A673 (cell line): Measurements from ENCODE around the gene MSRB2. TPM values are rescaled to one million over a fixed set of nuclear protein-coding genes. Genes with fewer than 3 reads are reported as not detected.
A peak's percentile ranks its signal among the peaks of the same experiment; 100 is the strongest.

Experiments used
- BruUV-seq: library from RNA; stranded (reverse); fragments of 400-500 nt; replicated peaks from 2 replicates; lab custom pipeline; 2021; lab: Mats Ljungman, UMichigan
- CTCF ChIA-PET: fragments of 300-600 bp; sonication (Branson Sonifier 250); formaldehyde crosslinking; loops from one replicate; lab custom pipeline; 2022; ENCODE audit warnings: antibody characterized with exemption; lab: Charles Lee
- POLR2A ChIA-PET: fragments of 300-600 bp; sonication (Branson Sonifier 250); formaldehyde crosslinking; loops from one replicate; lab custom pipeline; 2022; ENCODE audit warnings: antibody characterized with exemption; ENCODE audit not compliant: low non-redundant PET; lab: Charles Lee
- DNase-seq: peaks from one replicate; pipeline ENCODE4 v3.0.0-alpha.2; 2015; ENCODE audit warnings: low spot score
- H3K27ac ChIP-seq: fragments of 200-600 bp; sonication (generic); 2 replicates; pipeline ENCODE4 v1.5.1; 2016; ENCODE audit warnings: mixed run types, low read depth, mild to moderate bottlenecking, mixed read lengths, antibody characterized with exemption, low read length; ENCODE audit not compliant: poor library complexity, severe bottlenecking
- H3K27me3 ChIP-seq: fragments of 200-600 bp; sonication (generic); replicated peaks from 2 replicates; pipeline ENCODE4 v1.6.1; 2017; ENCODE audit warnings: mixed run types, low read depth, mild to moderate bottlenecking, mixed read lengths, antibody characterized with exemption, low read length; ENCODE audit not compliant: insufficient read depth, poor library complexity
- H3K36me3 ChIP-seq: fragments of 200-600 bp; sonication (generic); 2 replicates; pipeline ENCODE4 v1.6.1; 2016; ENCODE audit warnings: mixed run types, mild to moderate bottlenecking, mixed read lengths, antibody characterized with exemption, low read length; ENCODE audit not compliant: insufficient read depth, poor library complexity, severe bottlenecking
- H3K4me1 ChIP-seq: fragments of 200-600 bp; sonication (generic); 2 replicates; pipeline ENCODE4 v1.6.1; 2017; ENCODE audit warnings: mixed run types, mild to moderate bottlenecking, mixed read lengths, antibody characterized with exemption, low read length; ENCODE audit not compliant: insufficient read depth, poor library complexity, severe bottlenecking
- H3K4me3 ChIP-seq: fragments of 200-600 bp; sonication (generic); 2 replicates; pipeline ENCODE4 v1.5.1; 2016; ENCODE audit warnings: low read depth, mixed run types, mild to moderate bottlenecking, mixed read lengths, low read length; ENCODE audit not compliant: poor library complexity, severe bottlenecking
- H3K9me3 ChIP-seq: fragments of 200-600 bp; sonication (generic); 2 replicates; pipeline ENCODE4 v1.6.1; 2016; ENCODE audit warnings: mixed run types, low read depth, mild to moderate bottlenecking, mixed read lengths, antibody characterized with exemption, low read length; ENCODE audit not compliant: poor library complexity, severe bottlenecking
- EZH2 ChIP-seq: fragments of 200-600 bp; sonication (generic); IDR thresholded peaks from 2 replicates; pipeline ENCODE4 v1.6.1; 2017; ENCODE audit warnings: borderline replicate concordance, low read depth, mild to moderate bottlenecking, mixed read lengths, antibody characterized with exemption, low read length; ENCODE audit not compliant: poor library complexity, severe bottlenecking
- intact Hi-C: fragments of 100-400 bp; cut with micrococcal nuclease; formaldehyde crosslinking; loops from one replicate; pipeline ENCODE4 v1.10.0; 2022; ENCODE audit not compliant: unreplicated experiment
- total RNA-seq: library from RNA; stranded (reverse); gene quantifications from 2 replicates; pipeline ENCODE4 v1.2.3, GENCODE V29; 2021
- TF ChIP-seq, protein P1 (sequence below): fragments of 300-800, 200-600 bp; sonication (generic); conservative IDR thresholded peaks from 2 replicates; pipeline ENCODE4 v1.5.1; 2017; ENCODE audit warnings: low read depth, mild to moderate bottlenecking, antibody characterized with exemption, low read length, moderate library complexity, mixed read lengths

Gene MSRB2
- total RNA-seq, 1 experiment from 2014 or later = 6.4 TPM

DNA sequence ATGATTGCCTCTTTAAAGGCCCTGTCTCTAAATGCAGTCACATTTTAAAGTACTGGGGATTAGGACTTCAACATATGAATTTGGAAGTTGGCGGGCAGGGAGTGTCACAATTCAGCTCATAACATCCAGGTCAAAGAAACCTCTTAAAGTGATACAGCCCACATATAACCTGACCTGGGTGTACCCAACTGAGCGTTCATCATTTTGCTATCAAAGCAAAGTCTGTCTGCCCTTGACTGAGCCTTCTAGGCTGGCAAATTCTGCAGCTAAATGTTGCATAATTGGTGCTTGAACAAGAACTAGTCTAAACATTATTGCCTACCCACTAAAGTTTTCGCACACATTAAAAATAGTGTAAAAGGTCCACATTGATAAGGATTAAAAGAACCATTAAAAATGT is 3.7 kb downstream of the MSRB2 start:
- intact Hi-C loops = no loop called here
- TF ChIP-seq, protein P1, sequence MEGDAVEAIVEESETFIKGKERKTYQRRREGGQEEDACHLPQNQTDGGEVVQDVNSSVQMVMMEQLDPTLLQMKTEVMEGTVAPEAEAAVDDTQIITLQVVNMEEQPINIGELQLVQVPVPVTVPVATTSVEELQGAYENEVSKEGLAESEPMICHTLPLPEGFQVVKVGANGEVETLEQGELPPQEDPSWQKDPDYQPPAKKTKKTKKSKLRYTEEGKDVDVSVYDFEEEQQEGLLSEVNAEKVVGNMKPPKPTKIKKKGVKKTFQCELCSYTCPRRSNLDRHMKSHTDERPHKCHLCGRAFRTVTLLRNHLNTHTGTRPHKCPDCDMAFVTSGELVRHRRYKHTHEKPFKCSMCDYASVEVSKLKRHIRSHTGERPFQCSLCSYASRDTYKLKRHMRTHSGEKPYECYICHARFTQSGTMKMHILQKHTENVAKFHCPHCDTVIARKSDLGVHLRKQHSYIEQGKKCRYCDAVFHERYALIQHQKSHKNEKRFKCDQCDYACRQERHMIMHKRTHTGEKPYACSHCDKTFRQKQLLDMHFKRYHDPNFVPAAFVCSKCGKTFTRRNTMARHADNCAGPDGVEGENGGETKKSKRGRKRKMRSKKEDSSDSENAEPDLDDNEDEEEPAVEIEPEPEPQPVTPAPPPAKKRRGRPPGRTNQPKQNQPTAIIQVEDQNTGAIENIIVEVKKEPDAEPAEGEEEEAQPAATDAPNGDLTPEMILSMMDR = no peak
- TF ChIP-seq EZH2 = no peak
- BruUV-seq = no TSS peak
- Histone ChIP-seq H3K36me3 (peaks cover 9% of the 10 kb centered on the region), H3K27ac (no peak overlapping the region), H3K4me3 (no peak overlapping the region), H3K4me1 (peaks cover 15% of the 10 kb centered on the region), H3K27me3 (no peaks in the 10 kb centered on the region), H3K9me3 (peaks cover 20% of the 10 kb centered on the region)
- ChIA-PET CTCF (no interaction called here), POLR2A (no interaction called here)
- DNase-seq = no peak

DNA sequence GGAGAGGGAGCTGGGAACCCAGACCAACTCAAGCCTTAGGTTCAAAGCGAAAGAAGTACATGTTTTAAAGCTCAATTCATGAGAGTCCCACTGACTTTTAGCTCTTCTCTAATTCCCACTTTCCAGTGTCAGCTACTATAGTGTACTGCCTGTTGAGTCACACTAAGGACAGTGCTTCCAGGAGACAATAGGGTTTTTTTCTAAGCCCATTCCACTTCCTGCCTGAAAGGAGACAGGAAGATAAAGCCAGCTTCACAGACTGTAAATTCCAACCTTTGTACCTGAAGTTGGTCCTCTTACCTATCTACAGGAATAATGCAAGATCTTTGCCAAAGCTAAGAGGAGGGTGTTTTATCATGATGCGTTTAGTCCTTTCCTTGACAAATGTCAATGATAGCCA is 4.4 kb downstream of the MSRB2 start:
- peak; percentile 39 for DNase-seq
- TF ChIP-seq, protein P1 = no peak
- TF ChIP-seq EZH2 = no peak
- Histone ChIP-seq H3K27ac (peak overlapping the region; percentile 52), H3K9me3 (peaks cover 20% of the 10 kb centered on the region), H3K4me1 (peaks cover 15% of the 10 kb centered on the region), H3K36me3 (peaks cover 9% of the 10 kb centered on the region), H3K27me3 (no peaks in the 10 kb centered on the region), H3K4me3 (no peak overlapping the region)
- POLR2A ChIA-PET = no interaction called here
- CTCF ChIA-PET = no interaction called here
- no TSS peak for BruUV-seq
- intact Hi-C loops = no loop called here

DNA sequence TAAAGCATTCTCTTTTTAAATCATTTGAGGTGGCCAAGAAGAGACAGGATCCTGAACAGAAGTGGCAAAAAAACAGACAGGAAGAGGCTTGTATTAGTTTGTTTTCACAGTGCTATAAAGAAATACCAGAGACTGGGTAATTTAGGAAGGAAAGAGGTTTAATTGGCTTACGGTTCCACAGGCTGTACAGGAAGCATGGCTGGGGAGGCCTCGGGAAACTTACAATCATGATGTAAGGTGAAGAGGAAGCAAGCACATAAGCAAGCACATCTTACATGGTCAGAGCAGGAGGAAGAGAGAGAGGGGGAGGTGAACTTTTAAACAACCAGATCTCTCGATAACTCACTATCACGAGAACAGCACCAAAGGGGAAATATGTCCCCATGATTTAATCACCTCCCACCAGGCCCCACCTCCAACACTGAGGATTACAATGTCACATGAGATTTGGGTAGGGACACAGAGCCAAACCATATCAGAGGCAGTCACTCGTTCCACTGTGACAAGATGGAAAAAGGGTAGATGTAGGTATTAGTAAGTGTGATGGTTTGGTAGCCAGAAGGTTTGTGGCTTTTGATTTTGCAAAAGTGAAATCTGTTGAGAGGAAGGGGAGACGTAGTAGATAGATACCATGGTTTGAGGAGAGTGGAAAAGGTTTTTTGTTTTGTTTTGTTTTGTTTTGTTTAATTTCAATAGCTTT is 5.1 kb downstream of the MSRB2 start:
- no TSS peak for BruUV-seq
- Histone ChIP-seq H3K36me3 (peaks cover 9% of the 10 kb centered on the region), H3K4me1 (peaks cover 12% of the 10 kb centered on the region), H3K27me3 (no peaks in the 10 kb centered on the region), H3K4me3 (no peak overlapping the region), H3K9me3 (peaks cover 20% of the 10 kb centered on the region), H3K27ac (peak overlapping the region; percentile 52)
- DNase-seq = peak; percentile 58
- POLR2A ChIA-PET = no interaction called here
- TF ChIP-seq EZH2 = no peak
- TF ChIP-seq, protein P1 = no peak
- intact Hi-C loops = no loop called here
- CTCF ChIA-PET = no interaction called here
